ENCODE measurements around the gene ABHD17A.
A peak's percentile ranks its signal among the peaks of the same experiment; 100 is the strongest.

The ABHD17A gene

DNA sequence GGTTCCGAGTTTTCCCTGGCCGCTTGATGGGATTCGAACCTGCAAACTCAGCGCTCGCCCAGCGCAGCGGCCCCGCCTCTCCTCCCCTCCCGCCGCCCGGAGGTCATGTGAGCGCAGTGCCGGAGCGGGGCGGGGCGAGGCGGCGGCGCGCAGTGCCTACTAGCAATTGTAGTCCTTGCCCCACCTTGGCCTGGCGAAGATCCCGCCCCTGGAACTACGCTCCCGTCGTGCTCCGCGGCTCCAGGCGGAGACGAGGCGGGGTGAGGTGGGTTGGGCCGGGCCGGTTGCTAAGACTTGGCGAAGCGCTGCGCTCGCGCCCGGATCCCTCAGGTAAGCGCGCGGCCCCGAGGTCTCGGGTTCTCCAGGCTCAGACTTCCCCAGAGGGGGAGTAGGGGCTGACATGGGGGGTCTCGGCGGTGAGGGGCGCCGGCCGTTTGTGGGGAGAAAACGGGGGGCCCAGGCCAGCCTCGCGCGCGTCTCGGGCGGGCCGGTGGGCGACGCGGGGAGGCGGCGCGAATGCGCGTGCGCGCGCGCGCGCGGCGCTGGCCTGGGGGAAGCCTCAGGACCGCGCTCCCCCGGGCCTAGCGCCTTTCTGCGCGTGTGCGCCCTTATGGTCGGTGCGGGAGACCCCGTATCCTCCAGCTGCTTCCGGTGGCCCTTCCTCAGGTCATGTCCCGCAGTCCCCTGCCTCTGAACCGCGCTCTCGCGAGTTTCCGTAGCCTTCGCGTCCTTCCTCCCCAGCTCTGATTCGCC, 20.0 kb upstream of the ABHD17A start, which contains the start of the genes ADAT3 and SCAMP4:
ADAT3 (plus strand) TSS at position 290 of the 753 bp plus-strand sequence. CDS start 6,649 bp downstream, outside the sequence.
SCAMP4 (plus strand) TSS at position 290 of the 753 bp plus-strand sequence. CDS start 9,621 bp downstream, outside the sequence.
- intact Hi-C loops (cut with DNase I; ENCODE audit: low total_unique reads), result no loop called here
- TF ChIP-seq, protein P1, sequence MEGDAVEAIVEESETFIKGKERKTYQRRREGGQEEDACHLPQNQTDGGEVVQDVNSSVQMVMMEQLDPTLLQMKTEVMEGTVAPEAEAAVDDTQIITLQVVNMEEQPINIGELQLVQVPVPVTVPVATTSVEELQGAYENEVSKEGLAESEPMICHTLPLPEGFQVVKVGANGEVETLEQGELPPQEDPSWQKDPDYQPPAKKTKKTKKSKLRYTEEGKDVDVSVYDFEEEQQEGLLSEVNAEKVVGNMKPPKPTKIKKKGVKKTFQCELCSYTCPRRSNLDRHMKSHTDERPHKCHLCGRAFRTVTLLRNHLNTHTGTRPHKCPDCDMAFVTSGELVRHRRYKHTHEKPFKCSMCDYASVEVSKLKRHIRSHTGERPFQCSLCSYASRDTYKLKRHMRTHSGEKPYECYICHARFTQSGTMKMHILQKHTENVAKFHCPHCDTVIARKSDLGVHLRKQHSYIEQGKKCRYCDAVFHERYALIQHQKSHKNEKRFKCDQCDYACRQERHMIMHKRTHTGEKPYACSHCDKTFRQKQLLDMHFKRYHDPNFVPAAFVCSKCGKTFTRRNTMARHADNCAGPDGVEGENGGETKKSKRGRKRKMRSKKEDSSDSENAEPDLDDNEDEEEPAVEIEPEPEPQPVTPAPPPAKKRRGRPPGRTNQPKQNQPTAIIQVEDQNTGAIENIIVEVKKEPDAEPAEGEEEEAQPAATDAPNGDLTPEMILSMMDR (IDR thresholded peaks at IDR 0.05), result no peak
- peaks cover 0 to 54% (median 18%) of the 10 kb centered on the region in 4 donors for H3K4me1 ChIP-seq
- DNase-seq, result peak; percentile 98 to 99
- no peaks in the 10 kb centered on the region for H3K9me3 ChIP-seq
- peak within 1 kb of the TSS; percentile 60 to 77 for H3K4me3 ChIP-seq
- H3K36me3 ChIP-seq, result no peaks in the 10 kb centered on the region
- no peaks in the 10 kb centered on the region for H3K27me3 ChIP-seq
- H3K27ac ChIP-seq, result peak within 1 kb of the TSS; percentile 67 to 82

DNA sequence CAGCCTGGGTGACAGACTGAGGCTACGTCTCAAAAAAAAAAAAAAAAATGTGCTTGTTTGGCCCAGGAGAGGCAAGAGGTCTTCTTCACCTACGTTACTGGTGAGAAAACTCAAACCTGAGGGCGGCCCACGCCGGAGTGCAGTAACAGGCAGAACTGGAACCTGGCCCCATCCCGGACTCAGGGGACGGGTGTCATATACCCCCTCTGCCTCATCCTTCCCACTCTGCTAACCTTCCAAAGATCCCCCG, 19.5 kb upstream of the ABHD17A start:
- Histone ChIP-seq H3K27ac (peak overlapping the region; percentile 67 to 82), H3K9me3 (no peaks in the 10 kb centered on the region), H3K27me3 (no peaks in the 10 kb centered on the region), H3K4me3 (peak overlapping the region; percentile 60 to 77), H3K4me1 (peaks cover 0 to 49% (median 18%) of the 10 kb centered on the region in 4 donors), H3K36me3 (no peaks in the 10 kb centered on the region)
- intact Hi-C loops (cut with DNase I; ENCODE audit: low total_unique reads), result no loop called here
- TF ChIP-seq, protein P1 (IDR thresholded peaks at IDR 0.05), result no peak
- no peak for DNase-seq

DNA sequence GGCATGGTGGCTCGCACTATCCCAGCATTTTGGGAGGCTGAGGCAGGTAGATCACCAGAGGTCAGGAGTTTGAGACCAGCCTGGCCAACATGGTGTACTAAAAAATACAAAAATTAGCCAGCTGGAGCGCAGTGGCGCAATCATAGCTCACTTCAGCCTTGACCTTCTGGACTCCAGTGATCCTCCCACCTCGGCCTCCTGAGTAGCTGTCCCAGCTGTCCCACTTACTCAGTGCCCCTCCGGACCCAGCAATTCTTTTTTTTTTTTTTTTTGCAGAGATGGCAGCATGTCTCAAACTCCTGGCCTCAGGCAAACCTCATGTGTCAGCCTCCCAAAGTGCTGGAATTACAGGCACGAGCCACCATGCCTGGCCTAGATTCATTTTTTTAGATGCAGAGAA, 17.6 kb upstream of the ABHD17A start:
- Histone ChIP-seq H3K4me1 (peaks cover 0 to 35% (median 19%) of the 10 kb centered on the region in 4 donors), H3K27me3 (no peaks in the 10 kb centered on the region), H3K4me3 (no peak overlapping the region), H3K36me3 (no peaks in the 10 kb centered on the region), H3K27ac (peak overlapping the region; percentile 59 to 67), H3K9me3 (no peaks in the 10 kb centered on the region)
- intact Hi-C loops (cut with DNase I; ENCODE audit: low total_unique reads), result no loop called here
- DNase-seq, result no peak
- TF ChIP-seq, protein P1 (IDR thresholded peaks at IDR 0.05), result no peak

DNA sequence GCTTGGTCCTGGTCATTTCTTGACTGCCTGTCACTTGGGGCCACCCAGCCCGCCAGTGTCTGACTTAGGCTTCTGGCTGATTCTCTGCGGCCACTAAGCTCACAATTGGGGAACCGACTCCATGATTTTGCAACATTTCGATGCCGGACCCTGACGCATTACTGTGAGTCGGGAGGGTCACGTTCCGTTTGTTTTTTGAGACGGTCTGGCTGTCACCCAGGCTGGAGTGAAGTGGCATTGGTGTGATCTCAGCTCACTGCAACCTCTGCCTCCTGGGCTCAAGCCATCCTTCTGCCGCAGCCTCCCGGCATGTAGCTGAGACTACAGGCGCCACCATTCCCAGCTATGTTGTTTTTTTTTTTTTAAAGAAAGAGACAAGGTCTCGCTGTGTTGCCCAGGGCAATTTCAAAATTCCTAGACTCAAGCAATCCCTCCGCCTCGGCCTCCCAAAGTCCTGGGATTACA, 16.7 kb upstream of the ABHD17A start:
- peak; percentile 75 to 77 for DNase-seq

DNA sequence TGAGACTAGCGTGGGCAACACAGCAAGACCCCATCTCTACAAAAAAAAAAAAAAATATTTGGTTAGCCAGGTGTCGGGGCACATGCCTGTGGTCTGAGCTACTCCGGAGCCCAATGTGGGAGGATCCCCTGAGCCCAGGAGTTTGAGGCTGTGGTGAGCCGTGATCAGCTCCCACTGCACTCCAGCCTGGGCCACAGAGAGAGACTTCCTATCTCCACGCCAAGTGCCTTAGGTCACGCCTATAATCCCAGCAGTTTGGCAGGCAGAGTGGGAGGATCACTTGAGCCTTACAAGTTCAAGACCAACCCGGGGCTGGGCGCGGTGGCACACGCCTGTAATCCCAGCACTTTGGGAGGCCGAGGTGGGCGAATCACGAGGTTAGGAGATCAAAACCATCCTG, 11.2 kb upstream of the ABHD17A start:
- no peaks in the 10 kb centered on the region for H3K9me3 ChIP-seq
- no peak overlapping the region for H3K4me3 ChIP-seq
- H3K27ac ChIP-seq, result no peak overlapping the region
- DNase-seq, result no peak
- H3K27me3 ChIP-seq, result no peaks in the 10 kb centered on the region
- TF ChIP-seq, protein P1 (IDR thresholded peaks at IDR 0.05), result no peak
- intact Hi-C loops (cut with DNase I; ENCODE audit: low total_unique reads), result no loop called here
- no peaks in the 10 kb centered on the region for H3K36me3 ChIP-seq
- H3K4me1 ChIP-seq, result peaks cover 0 to 12% (median 3%) of the 10 kb centered on the region in 4 donors

More for the DNA sequence above, 16.7 kb upstream of the ABHD17A start:
- TF ChIP-seq, protein P1 (IDR thresholded peaks at IDR 0.05), result no peak
- Histone ChIP-seq H3K4me1 (peaks cover 0 to 41% (median 19%) of the 10 kb centered on the region in 4 donors), H3K4me3 (no peak overlapping the region), H3K36me3 (no peaks in the 10 kb centered on the region), H3K27me3 (no peaks in the 10 kb centered on the region), H3K27ac (peak overlapping the region in 1 of 2 donors; percentile 67), H3K9me3 (no peaks in the 10 kb centered on the region)
- intact Hi-C loops (cut with DNase I; ENCODE audit: low total_unique reads), result no loop called here

Data from tibial artery (tissue), 4 donors.